KMS-11 (cell line): ENCODE results near the gene MRPL21.

ENCODE experiments used
- H2AFZ ChIP-seq: fragments of 200-600 bp; sonication (generic); 2 replicates; pipeline ENCODE4 v1.6.1; 2016; ENCODE audit warnings: antibody characterized with exemption, mixed run types, low read depth
- H3K27ac ChIP-seq: fragments of 200-600 bp; sonication (generic); 2 replicates; pipeline ENCODE4 v1.6.1; 2016; ENCODE audit warnings: mild to moderate bottlenecking, mixed run types
- H3K27me3 ChIP-seq: fragments of 200-600 bp; sonication (generic); 2 replicates; pipeline ENCODE4 v1.6.1; 2017; ENCODE audit warnings: mild to moderate bottlenecking, low read depth, mixed run types, moderate library complexity; ENCODE audit not compliant: insufficient read depth
- H3K36me3 ChIP-seq: fragments of 200-600 bp; sonication (generic); 2 replicates; pipeline ENCODE4 v1.6.1; 2017; ENCODE audit warnings: mild to moderate bottlenecking, mixed run types; ENCODE audit not compliant: insufficient read depth
- H3K4me1 ChIP-seq: fragments of 200-600 bp; sonication (generic); 2 replicates; pipeline ENCODE4 v1.6.1; 2016; ENCODE audit warnings: mild to moderate bottlenecking, low read depth, mixed run types; ENCODE audit not compliant: poor library complexity, severe bottlenecking
- H3K4me2 ChIP-seq: fragments of 200-600 bp; sonication (generic); 2 replicates; pipeline ENCODE4 v1.7.0; 2016; ENCODE audit warnings: mild to moderate bottlenecking, mixed run types
- H3K4me3 ChIP-seq: fragments of 200-600 bp; sonication (generic); IDR thresholded peaks from 2 replicates; pipeline ENCODE4 v1.6.1; 2017; ENCODE audit warnings: low read depth, low read length, mixed read lengths; ENCODE audit not compliant: insufficient read depth
- H3K79me2 ChIP-seq: fragments of 200-600 bp; sonication (generic); 2 replicates; pipeline ENCODE4 v1.6.1; 2016; ENCODE audit warnings: low read depth, mixed run types; ENCODE audit not compliant: insufficient read depth
- H3K9ac ChIP-seq: fragments of 200-600 bp; sonication (generic); 2 replicates; pipeline ENCODE4 v1.6.1; 2016; ENCODE audit warnings: mild to moderate bottlenecking, mixed run types
- H4K20me1 ChIP-seq: fragments of 200-600 bp; sonication (generic); 2 replicates; pipeline ENCODE4 v1.6.1; 2016; ENCODE audit warnings: mild to moderate bottlenecking, mixed run types; ENCODE audit not compliant: insufficient read depth
- CTCF ChIP-seq: fragments of 200-600 bp; sonication (generic); conservative IDR thresholded peaks from 2 replicates; pipeline ENCODE4 v1.6.1; 2017; ENCODE audit warnings: low read depth, mild to moderate bottlenecking, antibody characterized with exemption, low read length, moderate library complexity, mixed read lengths

MRPL21 gene

GRCh38 chr11:68872216-68873003, 31.2 kb downstream of the MRPL21 start:
- Histone ChIP-seq H3K4me3 (no peak overlapping the region), H3K9ac (no peak overlapping the region), H3K27ac (no peak overlapping the region)

GRCh38 chr11:68870470-68870869, 33.2 kb downstream of the MRPL21 start:
- Histone ChIP-seq H3K27me3 (no peaks in the 10 kb centered on the region), H3K4me3 (no peak overlapping the region), H3K36me3 (no peaks in the 10 kb centered on the region), H3K9ac (no peak overlapping the region), H2AFZ (no peak overlapping the region), H3K27ac (no peak overlapping the region), H3K79me2 (no peaks in the 10 kb centered on the region), H4K20me1 (no peaks in the 10 kb centered on the region), H3K4me2 (no peak overlapping the region), H3K4me1 (no peaks in the 10 kb centered on the region)
- TF ChIP-seq CTCF, result no peak

More at GRCh38 chr11:68872216-68873003, 31.2 kb downstream of the MRPL21 start:
- Histone ChIP-seq H3K4me1 (no peaks in the 10 kb centered on the region), H3K4me2 (no peak overlapping the region), H3K27me3 (no peaks in the 10 kb centered on the region), H3K79me2 (no peaks in the 10 kb centered on the region), H4K20me1 (no peaks in the 10 kb centered on the region), H3K36me3 (no peaks in the 10 kb centered on the region), H2AFZ (no peak overlapping the region)
- TF ChIP-seq CTCF, result no peak

GRCh38 chr11:68868221-68868835, 35.3 kb downstream of the MRPL21 start:
- H3K27me3 ChIP-seq, result no peaks in the 10 kb centered on the region
- H3K79me2 ChIP-seq, result no peaks in the 10 kb centered on the region
- no peak overlapping the region for H3K9ac ChIP-seq
- H3K27ac ChIP-seq, result no peak overlapping the region
- H3K36me3 ChIP-seq, result no peaks in the 10 kb centered on the region
- no peak overlapping the region for H2AFZ ChIP-seq
- H3K4me2 ChIP-seq, result no peak overlapping the region
- no peaks in the 10 kb centered on the region for H3K4me1 ChIP-seq
- no peaks in the 10 kb centered on the region for H4K20me1 ChIP-seq
- H3K4me3 ChIP-seq, result no peak overlapping the region
- no peak for TF ChIP-seq CTCF

- H3K79me2 ChIP-seq, result no peaks in the 10 kb centered on the region
- H4K20me1 ChIP-seq, result no peaks in the 10 kb centered on the region
- H3K9ac ChIP-seq, result no peak overlapping the region
- H3K4me1 ChIP-seq, result no peaks in the 10 kb centered on the region
- H3K4me3 ChIP-seq, result no peak overlapping the region
- H3K4me2 ChIP-seq, result no peak overlapping the region
- H3K27ac ChIP-seq, result no peak overlapping the region
- H3K27me3 ChIP-seq, result no peaks in the 10 kb centered on the region
- no peak overlapping the region for H2AFZ ChIP-seq
- H3K36me3 ChIP-seq, result no peaks in the 10 kb centered on the region
- TF ChIP-seq CTCF, result no peak
Observed at GRCh38 chr11:68867066-68867465, 36.6 kb downstream of the MRPL21 start.
